RWPE2 (cell line): ENCODE measurements around the gene OBP2B.
"Not testable (repeated sequence)": the region's sequence is repeated elsewhere in the genome, so short reads cannot be mapped to it uniquely, and the experiment has no call there.

Experiments used
- ATAC-seq: fragments of 200-7000 bp; cut with Tn5 transposase; 3 replicates; pipeline ENCODE4 v1.9.1; 2021; ENCODE audit warnings: low read depth
- DNase-seq: peaks from one replicate; pipeline ENCODE4 v3.0.0-alpha.2; 2020; ENCODE audit warnings: low spot score
- H3K27ac ChIP-seq: fragments of 450-650 bp; 2 replicates; pipeline ENCODE4 v1.5.1; 2017; ENCODE audit warnings: mild to moderate bottlenecking; ENCODE audit not compliant: poor library complexity, severe bottlenecking
- H3K27me3 ChIP-seq: fragments of 250-450 bp; sonication (Bioruptor Pico); 2 replicates; pipeline ENCODE4 v1.5.1; 2021; ENCODE audit warnings: mild to moderate bottlenecking, moderate library complexity; ENCODE audit not compliant: insufficient read depth, poor library complexity, severe bottlenecking
- H3K36me3 ChIP-seq: fragments of 250-450 bp; sonication (Bioruptor Pico); 2 replicates; pipeline ENCODE4 v1.5.1; 2020; ENCODE audit warnings: low read depth, mild to moderate bottlenecking, moderate library complexity
- H3K4me1 ChIP-seq: fragments of 250-450 bp; sonication (Bioruptor Pico); 2 replicates; pipeline ENCODE4 v1.5.1; 2021; ENCODE audit warnings: mild to moderate bottlenecking, moderate library complexity; ENCODE audit not compliant: insufficient read depth, poor library complexity, severe bottlenecking
- H3K4me3 ChIP-seq: fragments of 250-450 bp; sonication (Bioruptor Pico); 2 replicates; pipeline ENCODE4 v1.5.1; 2021; ENCODE audit warnings: mild to moderate bottlenecking, moderate library complexity; ENCODE audit not compliant: severe bottlenecking
- H3K9me3 ChIP-seq: fragments of 250-450 bp; sonication (Bioruptor Pico); 2 replicates; pipeline ENCODE4 v1.5.1; 2021; ENCODE audit warnings: mild to moderate bottlenecking, moderate library complexity; ENCODE audit not compliant: severe bottlenecking
- TF ChIP-seq, protein P1 (sequence below): fragments of 450-650 bp; IDR thresholded peaks from one replicate; pipeline ENCODE4 v1.5.1; 2017; ENCODE audit warnings: mild to moderate bottlenecking, moderate library complexity; ENCODE audit not compliant: poor library complexity, severe bottlenecking

The OBP2B gene

DNA sequence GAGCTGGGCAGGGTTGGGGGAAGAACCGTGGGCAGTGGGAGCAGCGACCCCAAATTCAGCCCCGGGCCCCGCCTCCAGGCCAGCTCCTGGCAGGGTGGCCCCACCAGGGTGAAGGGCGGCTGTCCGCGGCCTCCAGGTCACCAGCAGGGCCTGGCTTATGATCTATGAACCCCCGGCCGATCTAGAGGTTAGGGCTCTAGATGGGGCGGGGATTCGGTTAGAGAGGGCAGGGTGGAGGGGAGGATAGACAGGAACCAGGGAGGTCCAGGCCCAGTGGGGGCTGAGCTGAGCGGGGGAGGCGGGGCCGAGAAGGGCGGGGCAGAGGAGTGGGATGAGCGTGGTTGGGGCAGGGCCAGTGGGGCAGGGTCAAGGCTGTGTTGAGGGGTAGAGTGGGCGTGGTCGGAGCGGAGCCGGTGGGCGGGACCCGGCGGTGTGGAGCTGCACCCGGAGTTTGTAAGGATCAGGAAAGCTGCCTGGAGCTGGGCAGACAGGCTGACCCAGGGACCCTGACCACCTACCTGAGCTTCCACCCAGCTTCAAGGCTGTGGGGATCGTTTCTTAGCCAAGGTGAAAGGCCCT lies 29.3 kb upstream of the OBP2B start:
- Histone ChIP-seq H3K4me1 (no peaks in the 10 kb centered on the region), H3K27me3 (no peaks in the 10 kb centered on the region), H3K9me3 (no peaks in the 10 kb centered on the region), H3K4me3 (no peak overlapping the region), H3K36me3 (no peaks in the 10 kb centered on the region), H3K27ac (no peak overlapping the region)
- ATAC-seq = no peak
- no peak for DNase-seq
- TF ChIP-seq, protein P1, sequence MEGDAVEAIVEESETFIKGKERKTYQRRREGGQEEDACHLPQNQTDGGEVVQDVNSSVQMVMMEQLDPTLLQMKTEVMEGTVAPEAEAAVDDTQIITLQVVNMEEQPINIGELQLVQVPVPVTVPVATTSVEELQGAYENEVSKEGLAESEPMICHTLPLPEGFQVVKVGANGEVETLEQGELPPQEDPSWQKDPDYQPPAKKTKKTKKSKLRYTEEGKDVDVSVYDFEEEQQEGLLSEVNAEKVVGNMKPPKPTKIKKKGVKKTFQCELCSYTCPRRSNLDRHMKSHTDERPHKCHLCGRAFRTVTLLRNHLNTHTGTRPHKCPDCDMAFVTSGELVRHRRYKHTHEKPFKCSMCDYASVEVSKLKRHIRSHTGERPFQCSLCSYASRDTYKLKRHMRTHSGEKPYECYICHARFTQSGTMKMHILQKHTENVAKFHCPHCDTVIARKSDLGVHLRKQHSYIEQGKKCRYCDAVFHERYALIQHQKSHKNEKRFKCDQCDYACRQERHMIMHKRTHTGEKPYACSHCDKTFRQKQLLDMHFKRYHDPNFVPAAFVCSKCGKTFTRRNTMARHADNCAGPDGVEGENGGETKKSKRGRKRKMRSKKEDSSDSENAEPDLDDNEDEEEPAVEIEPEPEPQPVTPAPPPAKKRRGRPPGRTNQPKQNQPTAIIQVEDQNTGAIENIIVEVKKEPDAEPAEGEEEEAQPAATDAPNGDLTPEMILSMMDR = no peak

DNA sequence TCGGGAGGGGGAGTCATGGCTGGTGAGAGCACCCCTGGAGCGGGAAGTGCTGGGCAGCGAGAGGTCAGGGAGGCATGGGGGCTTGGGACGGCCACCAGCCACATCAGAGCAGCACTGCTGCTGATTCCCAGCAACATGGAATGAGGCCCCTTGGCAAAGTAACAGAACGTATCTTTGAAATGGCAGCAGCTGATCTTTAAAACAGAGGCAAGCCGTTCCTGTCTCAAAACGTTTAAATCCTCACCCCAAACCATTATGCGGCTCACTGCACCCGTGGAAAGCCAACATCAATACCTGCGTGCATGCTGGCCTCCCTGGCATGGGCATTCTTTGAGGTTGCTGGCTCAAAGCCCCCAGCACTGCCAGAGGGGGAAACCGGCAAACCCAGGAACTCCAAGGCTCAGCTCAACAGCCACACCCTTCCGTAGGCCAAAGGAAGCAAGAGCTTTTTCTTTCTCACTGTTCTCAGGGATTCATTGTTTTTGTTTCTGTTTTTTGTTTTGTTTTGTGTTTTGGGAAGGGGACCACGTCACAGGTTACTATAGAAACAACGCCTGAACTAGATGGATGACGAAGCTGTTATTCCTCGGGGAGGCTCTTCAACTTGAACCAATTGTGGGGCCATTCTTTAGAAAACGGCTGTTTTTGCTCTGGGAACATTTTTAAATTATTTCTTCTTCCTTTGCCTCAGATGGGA lies 28.1 kb upstream of the OBP2B start:
- H3K27ac ChIP-seq = no peak overlapping the region
- no peaks in the 10 kb centered on the region for H3K4me1 ChIP-seq
- TF ChIP-seq, protein P1 = no peak
- no peaks in the 10 kb centered on the region for H3K9me3 ChIP-seq
- no peak overlapping the region for H3K4me3 ChIP-seq
- no peaks in the 10 kb centered on the region for H3K36me3 ChIP-seq
- H3K27me3 ChIP-seq = no peaks in the 10 kb centered on the region
- DNase-seq = no peak
- no peak for ATAC-seq

DNA sequence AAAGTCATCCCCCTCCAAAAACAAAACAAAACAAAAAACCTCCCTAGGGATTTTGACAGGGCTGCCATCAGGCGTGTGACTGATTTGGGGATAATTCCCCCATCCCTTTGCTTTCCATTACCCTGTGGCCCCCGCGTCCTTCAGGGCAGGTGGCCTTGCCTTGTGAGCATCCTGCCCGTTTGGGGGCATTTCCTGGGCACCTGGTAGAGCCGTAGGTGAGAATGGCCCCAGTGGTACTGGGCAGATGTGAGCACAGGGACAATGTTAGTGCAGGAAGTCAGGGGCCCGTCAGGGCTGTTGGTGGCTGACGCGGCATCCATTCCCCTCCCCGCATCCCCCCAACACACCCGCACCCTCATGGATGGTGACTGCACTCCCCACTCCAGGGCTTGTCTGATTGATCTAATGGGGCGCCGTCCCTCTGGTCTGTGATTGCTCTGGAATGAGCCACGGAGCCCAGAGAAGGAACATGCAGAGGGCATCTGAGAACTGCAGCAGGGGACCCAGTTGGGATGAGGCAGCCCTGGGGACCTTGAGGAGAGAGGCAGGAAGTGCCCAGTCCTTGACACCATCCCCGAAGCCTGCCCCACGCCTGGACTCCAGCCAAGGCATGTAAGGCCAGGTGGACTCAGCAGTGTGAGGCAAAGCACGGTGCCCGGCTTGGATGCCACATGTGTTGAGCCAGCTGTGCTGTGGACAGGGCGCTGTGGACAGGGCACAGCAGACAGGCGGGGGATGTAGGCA lies 27.4 kb upstream of the OBP2B start:
- H3K4me1 ChIP-seq, H3K4me3 ChIP-seq, H3K9me3 ChIP-seq, H3K36me3 ChIP-seq, H3K27ac ChIP-seq, DNase-seq, H3K27me3 ChIP-seq: not testable (repeated sequence)
- ATAC-seq = 0 out of 3 replicates have a peak, but pooled peaks have one; percentile 21

DNA sequence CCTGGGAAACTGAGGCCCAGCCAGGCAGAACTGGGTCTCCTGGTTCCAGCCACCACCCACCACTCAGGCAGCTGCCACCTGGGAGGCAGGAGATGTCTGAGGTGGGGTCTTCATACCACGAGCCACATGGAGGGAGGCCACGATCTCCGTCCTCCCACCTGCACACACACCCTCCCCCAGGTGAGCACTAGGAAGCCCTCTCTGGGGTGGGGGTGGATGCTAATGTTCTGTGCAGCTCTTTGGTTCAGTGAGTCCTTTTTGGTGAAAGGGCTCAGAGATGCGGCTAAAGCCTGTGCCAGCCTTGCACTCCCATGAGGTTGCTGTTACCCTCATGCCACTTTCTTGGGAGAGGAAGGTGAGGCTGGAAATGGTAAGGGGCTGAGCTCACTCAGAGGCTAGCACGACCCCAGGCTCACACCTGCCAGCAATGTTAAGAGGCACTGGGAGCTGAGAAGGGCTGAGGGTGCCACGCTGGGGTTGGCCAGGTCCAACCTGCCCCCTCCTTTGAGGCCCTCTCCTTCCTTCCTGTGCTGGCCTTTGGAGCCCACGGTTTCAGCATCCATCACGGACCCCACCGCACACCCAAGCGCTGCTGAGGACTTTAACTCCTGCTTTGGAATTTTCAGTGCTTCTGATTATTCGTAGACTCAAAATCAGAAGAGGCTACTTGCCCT lies 26.6 kb upstream of the OBP2B start:
- DNase-seq (no peak), ATAC-seq (no peak)
- H3K4me3 ChIP-seq = no peak overlapping the region

More for the DNA sequence above, 26.6 kb upstream of the OBP2B start:
- Histone ChIP-seq H3K4me1 (no peaks in the 10 kb centered on the region), H3K27ac (no peak overlapping the region), H3K27me3 (no peaks in the 10 kb centered on the region), H3K36me3 (no peaks in the 10 kb centered on the region), H3K9me3 (no peaks in the 10 kb centered on the region)
- TF ChIP-seq, protein P1 = no peak
